ENCODE data around the gene TMED10. TPM values are rescaled to one million over a fixed set of nuclear protein-coding genes. Genes with fewer than 3 reads are reported as not detected.
"Not testable (repeated sequence)": the region's sequence is repeated elsewhere in the genome, so short reads cannot be mapped to it uniquely, and the experiment has no call there.

The TMED10 gene
- total RNA-seq, 2 experiments from 2014 or later, result 176 to 184 TPM

- ChIA-PET CTCF (interaction anchor here (1.3 kb wide), 1 partner anchor 52 kb away, joined by 4 read pairs; no protein-coding TSS in a partner anchor), POLR2A (no interaction called here)
Measured at GRCh38 chr14:75196468-75196867, 20.1 kb upstream of the TMED10 start.

- CTCF ChIA-PET, result interaction anchor here (1.3 kb wide), 1 partner anchor 52 kb away, joined by 4 read pairs; no protein-coding TSS in a partner anchor
- POLR2A ChIA-PET, result no interaction called here
Measured at GRCh38 chr14:75196064-75196463, 19.7 kb upstream of the TMED10 start.

- ChIA-PET CTCF (interaction anchor here (0.7 kb wide), 2 partner anchors 27 to 429 kb away, joined by 3 to 7 read pairs; no protein-coding TSS in a partner anchor), POLR2A (no interaction called here)
Measured at GRCh38 chr14:75191100-75191499, 14.7 kb upstream of the TMED10 start.

- ChIA-PET POLR2A (no interaction called here), CTCF (no interaction called here)
Measured at GRCh38 chr14:75190023-75190422, 13.6 kb upstream of the TMED10 start.

- CTCF ChIA-PET, result no interaction called here
- POLR2A ChIA-PET, result no interaction called here
Measured at GRCh38 chr14:75188520-75189268, 12.3 kb upstream of the TMED10 start.

- CTCF ChIA-PET, result no interaction called here
- POLR2A ChIA-PET, result no interaction called here
Measured at GRCh38 chr14:75188086-75188485, 11.7 kb upstream of the TMED10 start.

- POLR2A ChIA-PET, result no interaction called here
- CTCF ChIA-PET, result interaction anchor here (0.5 kb wide), 1 partner anchor 40 kb away, joined by 3 read pairs; no protein-coding TSS in a partner anchor
Measured at GRCh38 chr14:75186953-75187352, 10.5 kb upstream of the TMED10 start.

- POLR2A ChIA-PET, result no interaction called here
- CTCF ChIA-PET, result interaction anchor here (1.0 kb wide), 1 partner anchor 8 kb away, joined by 7 read pairs; no protein-coding TSS in a partner anchor
Measured at GRCh38 chr14:75185251-75186040, 9.0 kb upstream of the TMED10 start.

- CTCF ChIA-PET, result interaction anchor here (1.7 kb wide), 1 partner anchor 115 kb away, joined by 5 read pairs; no protein-coding TSS in a partner anchor
- POLR2A ChIA-PET, result no interaction called here
Measured at GRCh38 chr14:75184492-75184891, 8.1 kb upstream of the TMED10 start.

- CTCF ChIA-PET, result interaction anchor here (0.6 to 1.7 kb wide), 2 partner anchors 34 to 115 kb away, joined by 3 to 5 read pairs; no protein-coding TSS in a partner anchor
- POLR2A ChIA-PET, result no interaction called here
Measured at GRCh38 chr14:75184039-75184438, 7.6 kb upstream of the TMED10 start.

GRCh38 chr14:75183225-75183624 is 6.8 kb upstream of the TMED10 start:
- ChIA-PET POLR2A (no interaction called here), CTCF (interaction anchor here (1.7 kb wide), 1 partner anchor 116 kb away, joined by 5 read pairs; no protein-coding TSS in a partner anchor)

- POLR2A ChIA-PET, result no interaction called here
- CTCF ChIA-PET, result interaction anchor here (1.7 kb wide), 1 partner anchor 116 kb away, joined by 5 read pairs; no protein-coding TSS in a partner anchor
Measured at GRCh38 chr14:75182821-75183220, 6.4 kb upstream of the TMED10 start.

- CTCF ChIA-PET, result interaction anchor here (0.8 kb wide), 1 partner anchor 15 kb away, joined by 3 read pairs; no protein-coding TSS in a partner anchor
- POLR2A ChIA-PET, result not testable (repeated sequence)
Measured at GRCh38 chr14:75182163-75182562, 5.8 kb upstream of the TMED10 start.

- CTCF ChIA-PET, result interaction anchor here (0.8 kb wide), 3 partner anchors 14 to 17 kb away, joined by 3 read pairs; no protein-coding TSS in a partner anchor
Measured at GRCh38 chr14:75181293-75182062, 5.1 kb upstream of the TMED10 start.

GRCh38 chr14:75175677-75176141 is 703 bp downstream of the TMED10 start:
- POLR2A ChIA-PET, result interaction anchor here (0.7 to 1.1 kb wide), 2 partner anchors 49 to 80 kb away, joined by 3 to 4 read pairs; partner anchors contain the start of gene NEK9
- CTCF ChIA-PET, result no interaction called here

More at GRCh38 chr14:75181293-75182062, 5.1 kb upstream of the TMED10 start:
- POLR2A ChIA-PET, result interaction anchor here (0.6 kb wide), 1 partner anchor 114 kb away, joined by 4 read pairs; no protein-coding TSS in a partner anchor

GRCh38 chr14:75174066-75174465 is 2.3 kb downstream of the TMED10 start:
- ChIA-PET POLR2A (interaction anchor here (0.7 kb wide), 1 partner anchor 78 kb away, joined by 10 read pairs; no protein-coding TSS in a partner anchor), CTCF (interaction anchor here (0.7 kb wide), 2 partner anchors 102 to 342 kb away, joined by 3 to 6 read pairs; no protein-coding TSS in a partner anchor)

GRCh38 chr14:75170772-75171171 is 5.6 kb downstream of the TMED10 start:
- POLR2A ChIA-PET, result no interaction called here
- CTCF ChIA-PET, result interaction anchor here (0.7 kb wide), 1 partner anchor 133 kb away, joined by 3 read pairs; no protein-coding TSS in a partner anchor

- ChIA-PET POLR2A (no interaction called here), CTCF (no interaction called here)
Measured at GRCh38 chr14:75168586-75169335, 7.7 kb downstream of the TMED10 start.
